Measurements from ENCODE around the gene CCDC178. TPM values are rescaled to one million over a fixed set of nuclear protein-coding genes. Genes with fewer than 3 reads are reported as not detected.
A peak's percentile ranks its signal among the peaks of the same experiment; 100 is the strongest.

CCDC178 gene, protein sequence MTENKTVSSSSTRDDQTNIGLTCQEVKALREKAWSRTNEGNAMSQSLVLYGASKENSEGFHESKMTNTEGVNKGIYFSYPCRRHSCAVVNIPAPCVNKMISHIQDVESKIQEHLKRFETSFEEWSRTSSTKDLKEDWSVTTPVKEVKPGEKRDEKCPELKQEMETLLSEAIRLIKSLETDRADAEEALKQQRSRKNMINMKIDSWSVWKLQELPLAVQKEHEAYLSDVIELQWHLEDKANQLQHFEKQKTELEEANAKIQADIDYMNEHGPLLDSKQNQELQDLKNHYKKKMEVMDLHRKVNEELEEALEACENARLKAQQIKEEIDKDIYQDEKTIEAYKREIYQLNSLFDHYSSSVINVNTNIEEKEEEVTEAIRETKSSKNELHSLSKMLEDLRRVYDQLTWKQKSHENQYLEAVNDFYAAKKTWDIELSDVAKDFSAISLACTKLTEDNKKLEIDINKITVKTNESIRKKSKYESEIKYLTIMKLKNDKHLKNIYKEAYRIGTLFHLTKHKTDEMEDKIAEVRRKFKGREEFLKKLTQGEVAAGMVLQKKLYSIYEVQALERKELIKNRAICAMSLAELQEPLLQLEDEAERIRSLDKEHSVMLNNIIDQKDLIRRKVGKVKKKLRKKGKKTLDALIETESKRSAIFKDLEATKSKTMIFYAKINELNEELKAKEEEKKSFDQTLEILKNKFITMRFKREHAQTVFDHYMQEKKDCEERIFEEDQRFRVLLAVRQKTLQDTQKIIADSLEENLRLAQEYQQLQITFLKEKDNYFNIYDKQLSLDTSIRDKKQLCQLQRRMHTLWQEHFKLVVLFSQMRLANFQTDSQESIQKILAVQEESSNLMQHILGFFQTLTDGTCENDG
- total RNA-seq = 1 to 10 TPM in 1 of 2 donors, under 1 TPM in 1; 0.33 to 9.9 TPM

DNA sequence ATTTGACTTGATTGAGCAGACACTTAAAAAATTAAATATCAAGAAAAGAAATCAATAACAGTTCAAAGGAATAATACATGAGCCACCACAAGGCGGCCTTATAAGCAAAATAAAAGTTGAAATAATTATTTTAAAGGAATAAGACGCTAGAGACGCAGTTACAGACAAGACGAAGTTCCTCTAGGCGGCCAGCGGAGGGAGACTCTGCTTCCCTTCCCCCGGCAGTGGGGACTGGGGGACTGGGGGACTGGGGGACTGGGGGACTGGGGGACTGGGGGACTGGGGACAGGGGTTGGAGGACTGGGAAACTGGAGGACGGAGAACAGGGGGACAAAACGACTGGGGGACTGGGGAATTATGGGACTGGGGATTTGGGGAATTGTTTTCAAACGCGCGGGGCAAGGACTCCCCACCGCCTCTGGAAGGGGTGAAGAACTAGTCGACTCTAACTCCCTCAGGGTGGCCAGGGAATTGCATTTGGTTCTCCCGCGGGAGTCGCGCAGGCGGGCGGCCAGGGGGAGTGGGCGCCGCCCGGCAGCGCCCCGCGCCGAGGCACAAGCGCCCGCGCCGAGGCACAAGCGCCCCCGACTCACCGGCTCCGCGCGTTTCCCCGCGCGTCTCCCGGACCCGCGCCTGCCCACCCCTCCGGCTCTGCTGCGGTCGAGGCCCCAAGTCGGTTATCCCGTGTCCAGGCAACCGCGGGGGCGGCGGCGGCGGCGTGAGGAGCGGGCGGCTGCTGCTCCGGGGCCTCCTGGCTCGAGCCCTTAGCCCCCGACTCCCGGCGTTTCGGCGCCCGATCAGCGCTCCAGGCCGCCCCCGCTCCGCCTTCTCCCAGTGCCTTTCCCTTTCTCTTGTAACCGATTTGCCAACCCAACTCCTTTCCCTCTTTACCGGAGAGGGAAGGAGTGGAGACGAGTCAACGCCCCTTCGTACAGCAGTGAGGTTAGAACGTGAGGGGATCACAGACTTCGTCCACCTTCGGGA is at the start of gene CCDC178:
Gene CCDC178, minus strand, starts transcription at position 662 of the 984 bp plus-strand sequence. CDS start 28,633 bp downstream, outside the sequence.
- peak; percentile 22 to 57 (median 44) for DNase-seq
- no peaks in the 10 kb centered on the region for H3K36me3 ChIP-seq (replicated peaks in 1 of 2; ENCODE audit: insufficient read depth in 1 of 2, low read depth in 2 of 2)
- 3 to 6% methylated on average over 38 to 56 of the region's 77 CpGs for WGBS, 2 donors
- peak; percentile 77 for ATAC-seq
- no peaks in the 10 kb centered on the region for H3K9me3 ChIP-seq
- no peaks in the 10 kb centered on the region for H3K27me3 ChIP-seq
- intact Hi-C loops (cut with DNase I) = no loop called here
- H3K4me3 ChIP-seq = peak within 1 kb of the TSS in 1 of 2 donors; percentile 33
- H3K4me1 ChIP-seq = peaks cover 6% of the 10 kb centered on the region
- TF ChIP-seq, protein P1, sequence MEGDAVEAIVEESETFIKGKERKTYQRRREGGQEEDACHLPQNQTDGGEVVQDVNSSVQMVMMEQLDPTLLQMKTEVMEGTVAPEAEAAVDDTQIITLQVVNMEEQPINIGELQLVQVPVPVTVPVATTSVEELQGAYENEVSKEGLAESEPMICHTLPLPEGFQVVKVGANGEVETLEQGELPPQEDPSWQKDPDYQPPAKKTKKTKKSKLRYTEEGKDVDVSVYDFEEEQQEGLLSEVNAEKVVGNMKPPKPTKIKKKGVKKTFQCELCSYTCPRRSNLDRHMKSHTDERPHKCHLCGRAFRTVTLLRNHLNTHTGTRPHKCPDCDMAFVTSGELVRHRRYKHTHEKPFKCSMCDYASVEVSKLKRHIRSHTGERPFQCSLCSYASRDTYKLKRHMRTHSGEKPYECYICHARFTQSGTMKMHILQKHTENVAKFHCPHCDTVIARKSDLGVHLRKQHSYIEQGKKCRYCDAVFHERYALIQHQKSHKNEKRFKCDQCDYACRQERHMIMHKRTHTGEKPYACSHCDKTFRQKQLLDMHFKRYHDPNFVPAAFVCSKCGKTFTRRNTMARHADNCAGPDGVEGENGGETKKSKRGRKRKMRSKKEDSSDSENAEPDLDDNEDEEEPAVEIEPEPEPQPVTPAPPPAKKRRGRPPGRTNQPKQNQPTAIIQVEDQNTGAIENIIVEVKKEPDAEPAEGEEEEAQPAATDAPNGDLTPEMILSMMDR (IDR thresholded peaks at IDR 0.05) = peak in 6 of 7 experiments; percentile 41 to 56 (median 49)
- TF ChIP-seq POLR2A (IDR thresholded peaks at IDR 0.05) = no peak
- H3K27ac ChIP-seq = peak within 1 kb of the TSS in 3 of 4 donors; percentile 11 to 50 (median 25)

DNA sequence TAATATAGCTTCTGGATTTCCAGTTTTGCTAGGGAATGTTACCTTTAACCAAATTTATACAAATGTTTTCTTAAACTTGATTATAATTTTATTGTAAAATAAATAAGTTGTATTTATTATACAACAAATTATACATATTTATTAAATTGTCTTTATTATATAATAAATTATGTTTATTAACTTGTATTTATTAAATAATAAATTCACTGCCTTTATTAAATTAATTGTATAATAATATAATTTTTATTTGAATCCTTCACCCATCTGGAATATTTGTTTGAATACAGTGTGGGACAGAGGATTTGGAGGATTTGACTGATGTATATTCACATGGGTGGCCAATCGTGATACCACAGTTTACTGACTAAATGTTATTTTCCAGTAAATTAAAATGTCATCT is 43.4 kb upstream of the CCDC178 start:
- no peaks in the 10 kb centered on the region for H3K36me3 ChIP-seq (replicated peaks in 1 of 2; ENCODE audit: insufficient read depth in 1 of 2, low read depth in 2 of 2)
- whole genome bisulfite sequencing, 2 donors = 66 to 75% methylated on average over 1 of the region's 1 CpG
- H3K27ac ChIP-seq = no peak overlapping the region
- H3K9me3 ChIP-seq = no peaks in the 10 kb centered on the region
- no peaks in the 10 kb centered on the region for H3K27me3 ChIP-seq
- no peak for ATAC-seq
- H3K4me3 ChIP-seq = no peak overlapping the region
- TF ChIP-seq, protein P1 (IDR thresholded peaks at IDR 0.05) = no peak
- TF ChIP-seq POLR2A (IDR thresholded peaks at IDR 0.05) = no peak
- H3K4me1 ChIP-seq = no peaks in the 10 kb centered on the region
- intact Hi-C loops (cut with DNase I) = loop anchor here (10.0 kb wide), 1 partner anchor 249 kb away; no protein-coding TSS in a partner anchor
- no peak for DNase-seq

DNA sequence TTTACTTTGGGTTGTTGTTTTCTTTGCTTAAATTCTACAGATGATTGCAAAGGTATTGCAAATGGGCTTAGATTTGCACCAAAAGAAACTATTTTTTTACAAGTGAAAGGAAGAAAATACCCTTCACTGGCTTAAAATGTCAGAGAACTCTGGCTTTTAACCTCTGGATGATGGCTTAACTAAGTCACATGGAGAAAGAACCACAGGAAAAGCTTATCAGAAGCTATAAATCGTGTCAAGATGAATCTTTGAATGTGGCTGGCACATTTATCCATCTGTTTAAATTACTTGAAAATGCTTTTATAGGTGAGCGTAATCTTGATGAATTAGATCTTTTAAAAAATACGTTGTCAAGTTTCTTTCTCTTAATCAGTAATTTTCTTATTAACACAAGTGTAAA is 32.0 kb upstream of the CCDC178 start:
- no peaks in the 10 kb centered on the region for H3K27me3 ChIP-seq
- H3K27ac ChIP-seq = no peak overlapping the region
- intact Hi-C loops (cut with DNase I) = no loop called here
- no peaks in the 10 kb centered on the region for H3K9me3 ChIP-seq
- H3K4me1 ChIP-seq = no peaks in the 10 kb centered on the region
- WGBS, 2 donors = 37 to 49% methylated on average over 3 of the region's 3 CpGs
- no peak overlapping the region for H3K4me3 ChIP-seq
- H3K36me3 ChIP-seq (replicated peaks in 1 of 2; ENCODE audit: insufficient read depth in 1 of 2, low read depth in 2 of 2) = no peaks in the 10 kb centered on the region
- ATAC-seq = no peak
- no peak for DNase-seq
- TF ChIP-seq POLR2A (IDR thresholded peaks at IDR 0.05) = no peak
- TF ChIP-seq, protein P1 (IDR thresholded peaks at IDR 0.05) = no peak

DNA sequence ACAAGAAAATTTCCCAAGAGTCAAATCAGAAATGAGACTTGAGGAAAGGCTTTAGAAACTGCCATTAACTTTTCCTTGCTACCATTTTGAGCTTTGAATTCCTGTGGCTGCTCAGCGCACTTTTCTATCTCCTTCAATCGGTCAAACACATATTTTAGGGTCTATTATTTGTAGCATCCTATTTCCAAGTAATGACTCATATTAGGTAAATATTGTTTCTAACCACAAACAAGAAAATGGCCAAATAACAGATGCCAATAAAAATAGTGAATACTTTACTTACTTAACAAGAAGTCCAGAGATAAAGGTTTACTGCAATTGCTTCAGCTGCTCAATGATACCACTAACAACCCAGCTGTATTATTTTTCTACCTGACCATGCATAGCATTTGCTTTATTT is 29.7 kb upstream of the CCDC178 start:
- Histone ChIP-seq H3K4me3 (no peak overlapping the region), H3K27me3 (no peaks in the 10 kb centered on the region), H3K27ac (no peak overlapping the region), H3K36me3 (replicated peaks in 1 of 2; ENCODE audit: insufficient read depth in 1 of 2, low read depth in 2 of 2) (no peaks in the 10 kb centered on the region), H3K9me3 (no peaks in the 10 kb centered on the region), H3K4me1 (no peaks in the 10 kb centered on the region)
- intact Hi-C loops (cut with DNase I) = no loop called here
- 80 to 81% methylated on average over 2 of the region's 2 CpGs for WGBS, 2 donors
- no peak for ATAC-seq
- DNase-seq = no peak
- TF ChIP-seq, protein P1 (IDR thresholded peaks at IDR 0.05) = no peak
- TF ChIP-seq POLR2A (IDR thresholded peaks at IDR 0.05) = no peak
